Measurements from ENCODE around the gene PTPRT. TPM values are rescaled to one million over a fixed set of nuclear protein-coding genes. Genes with fewer than 3 reads are reported as not detected.

The PTPRT gene
- total and polyA plus RNA-seq, 2 experiments from 2014 or later: not detected

DNA sequence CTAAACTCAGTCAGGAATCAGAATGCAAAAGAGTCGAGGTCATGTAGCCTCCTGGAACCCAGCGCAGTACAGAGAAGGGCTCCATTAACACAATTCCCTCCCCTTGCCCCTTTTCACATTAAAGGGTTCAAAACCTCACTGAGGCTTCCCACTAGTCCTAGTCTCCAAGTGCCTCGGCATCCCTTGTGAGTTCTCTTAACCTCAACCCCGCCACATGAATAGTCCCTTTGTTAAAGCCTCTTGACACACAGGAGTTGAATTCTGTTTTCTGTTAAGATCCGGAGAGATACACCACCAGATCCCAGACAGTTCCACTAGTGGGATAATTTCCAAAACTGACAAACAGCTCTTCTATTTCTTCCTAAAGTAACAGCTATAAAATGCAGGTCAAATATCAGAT, 17.8 kb downstream of the PTPRT start (continued):
- TF ChIP-seq, protein P1, sequence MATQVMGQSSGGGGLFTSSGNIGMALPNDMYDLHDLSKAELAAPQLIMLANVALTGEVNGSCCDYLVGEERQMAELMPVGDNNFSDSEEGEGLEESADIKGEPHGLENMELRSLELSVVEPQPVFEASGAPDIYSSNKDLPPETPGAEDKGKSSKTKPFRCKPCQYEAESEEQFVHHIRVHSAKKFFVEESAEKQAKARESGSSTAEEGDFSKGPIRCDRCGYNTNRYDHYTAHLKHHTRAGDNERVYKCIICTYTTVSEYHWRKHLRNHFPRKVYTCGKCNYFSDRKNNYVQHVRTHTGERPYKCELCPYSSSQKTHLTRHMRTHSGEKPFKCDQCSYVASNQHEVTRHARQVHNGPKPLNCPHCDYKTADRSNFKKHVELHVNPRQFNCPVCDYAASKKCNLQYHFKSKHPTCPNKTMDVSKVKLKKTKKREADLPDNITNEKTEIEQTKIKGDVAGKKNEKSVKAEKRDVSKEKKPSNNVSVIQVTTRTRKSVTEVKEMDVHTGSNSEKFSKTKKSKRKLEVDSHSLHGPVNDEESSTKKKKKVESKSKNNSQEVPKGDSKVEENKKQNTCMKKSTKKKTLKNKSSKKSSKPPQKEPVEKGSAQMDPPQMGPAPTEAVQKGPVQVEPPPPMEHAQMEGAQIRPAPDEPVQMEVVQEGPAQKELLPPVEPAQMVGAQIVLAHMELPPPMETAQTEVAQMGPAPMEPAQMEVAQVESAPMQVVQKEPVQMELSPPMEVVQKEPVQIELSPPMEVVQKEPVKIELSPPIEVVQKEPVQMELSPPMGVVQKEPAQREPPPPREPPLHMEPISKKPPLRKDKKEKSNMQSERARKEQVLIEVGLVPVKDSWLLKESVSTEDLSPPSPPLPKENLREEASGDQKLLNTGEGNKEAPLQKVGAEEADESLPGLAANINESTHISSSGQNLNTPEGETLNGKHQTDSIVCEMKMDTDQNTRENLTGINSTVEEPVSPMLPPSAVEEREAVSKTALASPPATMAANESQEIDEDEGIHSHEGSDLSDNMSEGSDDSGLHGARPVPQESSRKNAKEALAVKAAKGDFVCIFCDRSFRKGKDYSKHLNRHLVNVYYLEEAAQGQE (IDR thresholded peaks at IDR 0.05; ENCODE audit: unreplicated experiment): no peak
- TF ChIP-seq STAT1 (IDR thresholded peaks at IDR 0.05; ENCODE audit: unreplicated experiment) (no peak), EZH2 (IDR thresholded peaks at IDR 0.05; ENCODE audit: low read depth, unreplicated experiment) (no peak), JUNB (IDR thresholded peaks at IDR 0.05; ENCODE audit: unreplicated experiment) (no peak)

DNA sequence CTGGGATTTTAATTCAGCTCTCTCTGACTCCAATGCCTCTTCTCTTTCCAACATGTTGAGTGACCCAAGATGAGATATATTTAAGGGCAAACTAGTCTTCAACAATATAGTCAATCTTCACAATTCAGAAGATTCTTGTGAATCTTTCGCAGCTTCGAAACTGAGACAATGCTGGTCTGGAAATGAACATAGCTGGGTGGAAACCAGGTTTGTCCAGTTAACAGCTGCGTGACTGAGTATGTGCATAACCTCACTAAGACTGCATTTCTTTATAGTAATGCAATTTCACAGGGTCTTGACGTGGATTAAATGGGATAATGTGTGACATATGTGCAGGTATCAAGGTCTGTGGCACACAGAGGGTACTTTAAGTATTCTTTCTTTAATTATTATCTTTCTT, 18.9 kb downstream of the PTPRT start:
- Histone ChIP-seq H3K36me3 (ENCODE audit: insufficient read depth) (no peaks in the 10 kb centered on the region; the same call in 1 of the 2 replicates), H3K4me1 (ENCODE audit: insufficient read depth) (no peaks in the 10 kb centered on the region), H2AFZ (no peak overlapping the region), H3K4me3 (no peak overlapping the region), H3K27me3 (ENCODE audit: insufficient read depth) (no peaks in the 10 kb centered on the region), H3K4me2 (no peak overlapping the region), H3K27ac (ENCODE audit: low read depth) (no peak overlapping the region), H3K9me2 (ENCODE audit: insufficient read depth) (no peaks in the 10 kb centered on the region), H4K20me1 (replicated peaks; ENCODE audit: insufficient read depth) (no peaks in the 10 kb centered on the region), H3K79me2 (replicated peaks; ENCODE audit: insufficient read depth) (no peaks in the 10 kb centered on the region), H3F3A (replicated peaks; ENCODE audit: low read depth) (no peaks in the 10 kb centered on the region)
- ATAC-seq (no peak), DNase-seq (ENCODE audit: low spot score) (no peak)
- H3K9me3 Mint-ChIP-seq: peaks cover 87% of the 10 kb centered on the region
- peaks cover 13% of the 10 kb centered on the region; the same call in 2 of the 3 replicates for H3K36me3 Mint-ChIP-seq (ENCODE audit: low read depth)
- H3K4me3 Mint-ChIP-seq: no peak overlapping the region
- H3K4me1 Mint-ChIP-seq: no peaks in the 10 kb centered on the region
- TF ChIP-seq CREB1 (CRISPR knock-in tag; IDR thresholded peaks at IDR 0.05; ENCODE audit: low read depth) (no peak), EZH2 (IDR thresholded peaks at IDR 0.05; ENCODE audit: low read depth, unreplicated experiment) (no peak), STAT1 (IDR thresholded peaks at IDR 0.05; ENCODE audit: unreplicated experiment) (no peak), ZNF331 (CRISPR knock-in tag; IDR thresholded peaks at IDR 0.05; ENCODE audit: low read depth) (no peak), ZNF114 (CRISPR knock-in tag; IDR thresholded peaks at IDR 0.05) (no peak)
- TF ChIP-seq, protein P2, sequence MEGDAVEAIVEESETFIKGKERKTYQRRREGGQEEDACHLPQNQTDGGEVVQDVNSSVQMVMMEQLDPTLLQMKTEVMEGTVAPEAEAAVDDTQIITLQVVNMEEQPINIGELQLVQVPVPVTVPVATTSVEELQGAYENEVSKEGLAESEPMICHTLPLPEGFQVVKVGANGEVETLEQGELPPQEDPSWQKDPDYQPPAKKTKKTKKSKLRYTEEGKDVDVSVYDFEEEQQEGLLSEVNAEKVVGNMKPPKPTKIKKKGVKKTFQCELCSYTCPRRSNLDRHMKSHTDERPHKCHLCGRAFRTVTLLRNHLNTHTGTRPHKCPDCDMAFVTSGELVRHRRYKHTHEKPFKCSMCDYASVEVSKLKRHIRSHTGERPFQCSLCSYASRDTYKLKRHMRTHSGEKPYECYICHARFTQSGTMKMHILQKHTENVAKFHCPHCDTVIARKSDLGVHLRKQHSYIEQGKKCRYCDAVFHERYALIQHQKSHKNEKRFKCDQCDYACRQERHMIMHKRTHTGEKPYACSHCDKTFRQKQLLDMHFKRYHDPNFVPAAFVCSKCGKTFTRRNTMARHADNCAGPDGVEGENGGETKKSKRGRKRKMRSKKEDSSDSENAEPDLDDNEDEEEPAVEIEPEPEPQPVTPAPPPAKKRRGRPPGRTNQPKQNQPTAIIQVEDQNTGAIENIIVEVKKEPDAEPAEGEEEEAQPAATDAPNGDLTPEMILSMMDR (conservative IDR thresholded peaks at IDR 0.05; ENCODE audit: low read depth in 2 of 2): no peak
- TF ChIP-seq, protein P3, sequence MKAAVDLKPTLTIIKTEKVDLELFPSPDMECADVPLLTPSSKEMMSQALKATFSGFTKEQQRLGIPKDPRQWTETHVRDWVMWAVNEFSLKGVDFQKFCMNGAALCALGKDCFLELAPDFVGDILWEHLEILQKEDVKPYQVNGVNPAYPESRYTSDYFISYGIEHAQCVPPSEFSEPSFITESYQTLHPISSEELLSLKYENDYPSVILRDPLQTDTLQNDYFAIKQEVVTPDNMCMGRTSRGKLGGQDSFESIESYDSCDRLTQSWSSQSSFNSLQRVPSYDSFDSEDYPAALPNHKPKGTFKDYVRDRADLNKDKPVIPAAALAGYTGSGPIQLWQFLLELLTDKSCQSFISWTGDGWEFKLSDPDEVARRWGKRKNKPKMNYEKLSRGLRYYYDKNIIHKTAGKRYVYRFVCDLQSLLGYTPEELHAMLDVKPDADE (IDR thresholded peaks at IDR 0.05): no peak
- no peak overlapping the region for H3K27ac Mint-ChIP-seq
- H3K27me3 Mint-ChIP-seq (ENCODE audit: insufficient read depth, low read depth, poor library complexity): no peaks in the 10 kb centered on the region
